ENCODE measurements around the gene ABO. TPM values are rescaled to one million over a fixed set of nuclear protein-coding genes. Genes with fewer than 3 reads are reported as not detected.
"Not testable (repeated sequence)": the region's sequence is repeated elsewhere in the genome, so short reads cannot be mapped to it uniquely, and the experiment has no call there.

The ABO gene
- total RNA-seq, 1 donor from 2014 or later = 2.5 TPM

DNA sequence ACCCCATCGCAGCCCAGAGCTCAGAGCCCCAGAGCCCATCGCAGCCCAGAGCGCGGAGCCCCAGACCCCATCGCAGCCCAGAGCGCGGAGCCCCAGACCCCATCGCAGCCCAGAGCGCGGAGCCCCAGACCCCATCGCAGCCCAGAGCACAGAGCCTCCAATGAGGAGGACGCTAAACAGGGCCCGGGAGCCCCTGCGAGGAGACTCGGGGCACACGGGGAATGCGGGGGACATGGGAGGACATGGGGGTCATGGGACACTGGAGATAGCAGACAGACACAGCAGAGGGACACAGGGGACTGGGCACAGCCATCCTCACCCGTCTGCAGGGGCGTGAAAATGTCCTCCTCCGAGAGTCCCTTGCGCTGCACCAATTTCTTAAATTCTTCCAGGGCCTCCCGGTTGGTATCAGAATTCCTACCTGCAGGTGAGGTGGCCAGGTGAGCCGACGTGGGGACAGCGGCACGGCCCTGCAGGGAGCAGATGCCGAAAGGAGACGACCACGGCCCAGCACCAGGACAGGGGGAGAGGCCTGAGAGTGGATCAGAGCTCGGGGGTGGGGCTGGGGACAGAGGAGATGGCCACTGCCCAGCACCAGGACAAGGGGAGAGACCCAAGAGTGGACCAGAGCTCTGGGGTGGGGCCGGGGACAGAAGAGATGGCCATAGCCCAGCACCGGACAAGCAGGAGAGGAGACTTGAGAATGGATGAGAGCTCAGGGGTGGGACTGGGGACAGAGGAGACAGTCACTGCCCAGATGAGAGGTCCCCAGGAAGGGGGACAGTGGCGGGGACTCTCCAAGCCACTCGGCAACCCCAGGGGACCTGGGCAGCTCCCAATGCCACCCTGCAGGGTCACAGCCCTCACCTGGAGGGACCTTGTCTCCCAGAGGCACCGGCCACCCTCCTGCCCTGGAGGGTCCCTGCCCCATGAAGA lies 68.7 kb downstream of the ABO start:
- TF ChIP-seq, protein P1, sequence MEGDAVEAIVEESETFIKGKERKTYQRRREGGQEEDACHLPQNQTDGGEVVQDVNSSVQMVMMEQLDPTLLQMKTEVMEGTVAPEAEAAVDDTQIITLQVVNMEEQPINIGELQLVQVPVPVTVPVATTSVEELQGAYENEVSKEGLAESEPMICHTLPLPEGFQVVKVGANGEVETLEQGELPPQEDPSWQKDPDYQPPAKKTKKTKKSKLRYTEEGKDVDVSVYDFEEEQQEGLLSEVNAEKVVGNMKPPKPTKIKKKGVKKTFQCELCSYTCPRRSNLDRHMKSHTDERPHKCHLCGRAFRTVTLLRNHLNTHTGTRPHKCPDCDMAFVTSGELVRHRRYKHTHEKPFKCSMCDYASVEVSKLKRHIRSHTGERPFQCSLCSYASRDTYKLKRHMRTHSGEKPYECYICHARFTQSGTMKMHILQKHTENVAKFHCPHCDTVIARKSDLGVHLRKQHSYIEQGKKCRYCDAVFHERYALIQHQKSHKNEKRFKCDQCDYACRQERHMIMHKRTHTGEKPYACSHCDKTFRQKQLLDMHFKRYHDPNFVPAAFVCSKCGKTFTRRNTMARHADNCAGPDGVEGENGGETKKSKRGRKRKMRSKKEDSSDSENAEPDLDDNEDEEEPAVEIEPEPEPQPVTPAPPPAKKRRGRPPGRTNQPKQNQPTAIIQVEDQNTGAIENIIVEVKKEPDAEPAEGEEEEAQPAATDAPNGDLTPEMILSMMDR (conservative IDR thresholded peaks at IDR 0.05; ENCODE audit: low read depth, low read length) = no peak
- no peak overlapping the region for H3K4me3 ChIP-seq (ENCODE audit: low read depth, low read length)
- no peak for DNase-seq (ENCODE audit: low read depth)

DNA sequence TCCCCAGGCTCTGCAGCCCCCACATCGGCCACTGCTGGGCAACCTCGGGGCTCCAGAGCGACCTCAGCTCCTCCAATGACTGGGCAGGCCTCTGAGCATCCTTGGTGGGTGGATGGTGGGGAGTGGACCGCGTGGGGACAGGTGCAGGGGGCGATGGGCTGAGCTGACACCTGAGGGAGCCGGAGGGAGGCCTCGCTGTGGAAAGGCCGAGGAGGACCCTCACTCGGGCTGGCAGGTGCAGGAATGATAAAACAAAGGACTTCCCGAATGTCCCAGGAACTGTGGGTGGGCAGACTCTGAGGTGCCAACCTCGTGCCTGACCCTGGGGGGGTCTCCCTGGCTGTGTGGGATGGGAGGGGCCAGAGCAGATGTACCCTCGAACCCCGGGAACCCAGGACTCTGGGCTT lies 69.5 kb downstream of the ABO start:
- H3K4me3 ChIP-seq (ENCODE audit: low read depth, low read length); DNase-seq (ENCODE audit: low read depth): not testable (repeated sequence)

Other genes with a start within 250 kb of the ABO start
- gene GTF3C5, start 244.2 kb downstream of the ABO start, total RNA-seq = 112 and 121 TPM in 2 replicates
- gene CEL, start 213.2 kb downstream of the ABO start, total RNA-seq = 0.36 and 0.58 TPM in 2 replicates
- 18.2 and 39.0 TPM in 2 replicates for gene RALGDS, start 154.0 kb downstream of the ABO start, total RNA-seq
- 9.8 and 10.0 TPM in 2 replicates for gene GBGT1, start 111.3 kb downstream of the ABO start, total RNA-seq
- gene OBP2B, start 66.0 kb downstream of the ABO start, total RNA-seq = not detected in 2 replicates
- gene SURF6, start 61.0 kb upstream of the ABO start, total RNA-seq = 16.7 and 20.7 TPM in 2 replicates
- 18.4 and 30.0 TPM in 2 replicates for gene MED22, start 72.9 kb upstream of the ABO start, total RNA-seq
- gene RPL7A, start 73.0 kb upstream of the ABO start, total RNA-seq = 2,685 and 3,393 TPM in 2 replicates
- gene SURF1, start 81.3 kb upstream of the ABO start, total RNA-seq = 27.3 and 31.3 TPM in 2 replicates
- 27.6 and 45.4 TPM in 2 replicates for gene SURF2, start 81.3 kb upstream of the ABO start, total RNA-seq
- 125 and 252 TPM in 2 replicates for gene SURF4, start 100.9 kb upstream of the ABO start, total RNA-seq
- 1.3 TPM in 1 of 2 replicates, not detected in the other for gene STKLD1, start 101.2 kb upstream of the ABO start, total RNA-seq
- gene REXO4, start 142.8 kb upstream of the ABO start, total RNA-seq = 24.4 and 30.4 TPM in 2 replicates
- 0.22 and 0.75 TPM in 2 replicates for gene ADAMTS13, start 147.2 kb upstream of the ABO start, total RNA-seq
- 4.3 and 11.0 TPM in 2 replicates for gene CACFD1, start 184.8 kb upstream of the ABO start, total RNA-seq
- 29.2 and 40.5 TPM in 2 replicates for gene SLC2A6, start 203.9 kb upstream of the ABO start, total RNA-seq
- not detected in 2 replicates for gene MYMK, start 249.8 kb upstream of the ABO start, total RNA-seq

All from epithelial cell of proximal tubule (primary cell).